T1000 (cell line): ENCODE results near the gene SEZ6.

ENCODE experiments used
- DNase-seq: peaks from one replicate; lab custom pipeline; 2025; ENCODE audit warnings: mixed read lengths; lab: John Stamatoyannopoulos, UW

SEZ6 gene

GRCh38 chr17:28974451-28974850 lies 31.4 kb downstream of the SEZ6 start:
- DNase-seq, result no peak

GRCh38 chr17:28973425-28973824 lies 32.4 kb downstream of the SEZ6 start:
- DNase-seq, result no peak

GRCh38 chr17:28972437-28972836 lies 33.4 kb downstream of the SEZ6 start:
- no peak for DNase-seq

GRCh38 chr17:28970879-28971278 lies 35.0 kb downstream of the SEZ6 start:
- DNase-seq, result no peak

- no peak for DNase-seq
Observed at GRCh38 chr17:28969706-28970393, 36.0 kb downstream of the SEZ6 start.

- DNase-seq, result no peak
Observed at GRCh38 chr17:28968914-28969295, 36.9 kb downstream of the SEZ6 start.

- DNase-seq, result no peak
Observed at GRCh38 chr17:28968231-28968913, 37.5 kb downstream of the SEZ6 start.

- DNase-seq, result no peak
Observed at GRCh38 chr17:28967221-28968135, 38.4 kb downstream of the SEZ6 start.

- DNase-seq, result no peak
Observed at GRCh38 chr17:28963841-28964240, 42.0 kb downstream of the SEZ6 start.

GRCh38 chr17:28963055-28963611 lies 42.7 kb downstream of the SEZ6 start:
- no peak for DNase-seq

- DNase-seq, result no peak
Observed at GRCh38 chr17:28961391-28961790, 44.4 kb downstream of the SEZ6 start.

- DNase-seq, result no peak
Observed at GRCh38 chr17:28960256-28961061, 45.4 kb downstream of the SEZ6 start.

GRCh38 chr17:28959471-28959871 lies 46.4 kb downstream of the SEZ6 start:
- DNase-seq, result no peak

- no peak for DNase-seq
Observed at GRCh38 chr17:28958820-28959455, 46.9 kb downstream of the SEZ6 start.

- DNase-seq, result no peak
Observed at GRCh38 chr17:28957992-28958355, 47.9 kb downstream of the SEZ6 start.

GRCh38 chr17:28957277-28957991 lies 48.4 kb downstream of the SEZ6 start:
- DNase-seq, result no peak

GRCh38 chr17:28956861-28957260 lies 49.0 kb downstream of the SEZ6 start:
- DNase-seq, result no peak

GRCh38 chr17:28956112-28956511 lies 49.7 kb downstream of the SEZ6 start:
- no peak for DNase-seq

GRCh38 chr17:28955408-28955807 lies 50.4 kb downstream of the SEZ6 start:
- no peak for DNase-seq

- no peak for DNase-seq
Observed at GRCh38 chr17:28954886-28955285, 50.9 kb downstream of the SEZ6 start.
